Gastrocnemius medialis (tissue), 4 donors: ENCODE data around the gene SYCE3. TPM values are rescaled to one million over a fixed set of nuclear protein-coding genes. Genes with fewer than 3 reads are reported as not detected.

Experiments
- ATAC-seq, 2 donors: fragments of 150-250 bp; one replicate each; pipeline ENCODE4 v1.9.1; 2016
- DNase-seq, 2 donors: peaks; one replicate each; pipeline ENCODE4 v3.0.0-alpha.2; 2019
- H3K27ac ChIP-seq, 4 donors: fragments of 200-600 bp; sonication (generic); 1 replicate in 1 of 4; 2 replicates in 3 of 4; pipeline ENCODE4 v1.5.1; 2016 to 2018; ENCODE audit warnings: mild to moderate bottlenecking in 2 of 4, moderate library complexity in 1 of 4
- H3K27me3 ChIP-seq, 3 donors: fragments of 200-600 bp; sonication (generic) in 2 of 3; 1 replicate in 1 of 3; 2 replicates in 2 of 3; pipeline versions ENCODE4 v1.5.1 to v1.6.0; 2016 to 2019; ENCODE audit warnings: mild to moderate bottlenecking in 1 of 3, moderate library complexity in 1 of 3
- H3K36me3 ChIP-seq, 2 donors: fragments of 200-600 bp; sonication (generic) in 1 of 2; one replicate each; pipeline ENCODE4 v1.5.1; 2017 to 2018
- H3K4me1 ChIP-seq, 2 donors: fragments of 200-600 bp; sonication (generic) in 1 of 2; one replicate each; pipeline ENCODE4 v1.5.1; 2016 to 2017; ENCODE audit warnings: mild to moderate bottlenecking in 2 of 2
- H3K4me3 ChIP-seq, 4 donors: fragments of 200-600 bp; sonication (generic) in 3 of 4; 1 replicate in 1 of 4; 2 replicates in 3 of 4; pipeline ENCODE4 v1.5.1; 2016 to 2019; ENCODE audit warnings: mild to moderate bottlenecking in 2 of 4
- H3K9me3 ChIP-seq, 3 donors: fragments of 200-600 bp; sonication (generic) in 2 of 3; 1 replicate in 1 of 3; 2 replicates in 2 of 3; pipeline ENCODE4 v1.5.1; 2016 to 2019
- POLR2A ChIP-seq, 2 donors: fragments of 450-650 bp; IDR thresholded peaks; one replicate each; pipeline ENCODE4 v1.6.1; 2017; ENCODE audit warnings: antibody characterized with exemption in 2 of 2, mild to moderate bottlenecking in 2 of 2, moderate library complexity in 2 of 2
- in situ Hi-C, 4 donors: fragments of 200-750 bp; cut with MboI; loops; one replicate each; pipeline versions ENCODE4 v1.15.0 to v1.8.0; 2017; ENCODE audit warnings: low sequenced_read_pairs in 4 of 4
- intact Hi-C: fragments of 100-400 bp; cut with DNase I; formaldehyde crosslinking; loops from one replicate; pipeline ENCODE4 v1.15.1; 2023; ENCODE audit warnings: low total_unique reads
- total RNA-seq, 4 donors: library from RNA; depleted of rRNA; stranded (reverse); fragments of >200 nt; gene quantifications; one replicate each; pipeline versions ENCODE4 v1.1.0 to v1.2.3, GENCODE V29; 2016
- TF ChIP-seq, protein P1 (sequence below), 5 experiments: fragments of 450-650 bp in 3 of 5; fragments of 200-600 bp in 2 of 5; sonication (generic) in 2 of 5; IDR thresholded peaks in 4 of 5; conservative IDR thresholded peaks in 1 of 5; 1 replicate in 4 of 5; 2 replicates in 1 of 5; pipeline ENCODE4 v1.5.1; 2016 to 2019; ENCODE audit warnings: antibody characterized with exemption in 5 of 5, mild to moderate bottlenecking in 3 of 5, moderate library complexity in 3 of 5

Gene SYCE3
- total RNA-seq, 4 donors from 2014 or later: not detected

- TF ChIP-seq, protein P1, sequence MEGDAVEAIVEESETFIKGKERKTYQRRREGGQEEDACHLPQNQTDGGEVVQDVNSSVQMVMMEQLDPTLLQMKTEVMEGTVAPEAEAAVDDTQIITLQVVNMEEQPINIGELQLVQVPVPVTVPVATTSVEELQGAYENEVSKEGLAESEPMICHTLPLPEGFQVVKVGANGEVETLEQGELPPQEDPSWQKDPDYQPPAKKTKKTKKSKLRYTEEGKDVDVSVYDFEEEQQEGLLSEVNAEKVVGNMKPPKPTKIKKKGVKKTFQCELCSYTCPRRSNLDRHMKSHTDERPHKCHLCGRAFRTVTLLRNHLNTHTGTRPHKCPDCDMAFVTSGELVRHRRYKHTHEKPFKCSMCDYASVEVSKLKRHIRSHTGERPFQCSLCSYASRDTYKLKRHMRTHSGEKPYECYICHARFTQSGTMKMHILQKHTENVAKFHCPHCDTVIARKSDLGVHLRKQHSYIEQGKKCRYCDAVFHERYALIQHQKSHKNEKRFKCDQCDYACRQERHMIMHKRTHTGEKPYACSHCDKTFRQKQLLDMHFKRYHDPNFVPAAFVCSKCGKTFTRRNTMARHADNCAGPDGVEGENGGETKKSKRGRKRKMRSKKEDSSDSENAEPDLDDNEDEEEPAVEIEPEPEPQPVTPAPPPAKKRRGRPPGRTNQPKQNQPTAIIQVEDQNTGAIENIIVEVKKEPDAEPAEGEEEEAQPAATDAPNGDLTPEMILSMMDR (IDR thresholded peaks at IDR 0.05 in 4 of 5, conservative IDR thresholded peaks at IDR 0.05 in 1 of 5): no peak
- TF ChIP-seq POLR2A (IDR thresholded peaks at IDR 0.05): no peak
- Histone ChIP-seq H3K27me3 (no peaks in the 10 kb centered on the region), H3K27ac (no peak overlapping the region), H3K4me3 (no peak overlapping the region), H3K4me1 (peaks cover 10% of the 10 kb centered on the region in 2 donors), H3K9me3 (no peaks in the 10 kb centered on the region), H3K36me3 (peaks cover 0 to 18% of the 10 kb centered on the region in 2 donors)
- intact Hi-C loops (no loop called here), in situ Hi-C loops (no loop called here)
- DNase-seq (no peak), ATAC-seq (no peak)
Observed at GRCh38 chr22:50513175-50513574, 49.5 kb downstream of the SYCE3 start.

DNA sequence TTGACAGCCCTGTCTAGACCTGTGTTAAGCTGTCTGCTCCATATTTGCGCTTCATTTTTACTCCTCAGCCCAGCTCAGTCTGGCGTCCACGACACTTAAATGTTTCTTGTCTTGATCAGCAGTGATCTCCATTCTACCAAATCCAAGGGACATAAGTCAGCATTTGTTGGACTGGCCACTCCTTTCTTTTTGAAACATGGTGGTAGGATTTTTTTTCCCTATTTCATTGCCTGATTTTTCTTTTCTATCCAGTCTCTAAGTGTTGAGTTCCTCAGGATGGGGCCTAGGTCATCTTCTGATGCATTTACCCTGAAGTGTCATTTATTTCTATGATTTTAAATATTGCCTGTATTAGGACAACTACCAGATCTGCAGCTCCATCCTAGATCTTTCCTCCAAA is 53.8 kb downstream of the SYCE3 start:
- TF ChIP-seq POLR2A (IDR thresholded peaks at IDR 0.05): no peak
- TF ChIP-seq, protein P1 (IDR thresholded peaks at IDR 0.05 in 4 of 5, conservative IDR thresholded peaks at IDR 0.05 in 1 of 5): no peak
- Histone ChIP-seq H3K27me3 (no peaks in the 10 kb centered on the region), H3K27ac (peak overlapping the region; percentile 83 to 94 (median 87))

GRCh38 chr22:50507991-50508884 is 54.5 kb downstream of the SYCE3 start, which contains the start of gene NCAPH2:
NCAPH2 (plus strand) TSS chr22:50508224; CDS start chr22:50508338, 114 bp downstream.
- intact Hi-C loops (loop anchor here (1.0 to 10.0 kb wide), 5 partner anchors 17 to 653 kb away; partner anchors contain the start of genes CHKB, SBF1, SCO2 and ZBED4), in situ Hi-C loops (no loop called here)
- peak; percentile 59 to 62 for TF ChIP-seq POLR2A (IDR thresholded peaks at IDR 0.05)
- TF ChIP-seq, protein P1 (IDR thresholded peaks at IDR 0.05 in 4 of 5, conservative IDR thresholded peaks at IDR 0.05 in 1 of 5): no peak
- H3K9me3 ChIP-seq: no peaks in the 10 kb centered on the region
- ATAC-seq (peak; percentile 87 to 89), DNase-seq (peak; percentile 89 to 93)
- no peaks in the 10 kb centered on the region for H3K27me3 ChIP-seq
- peak within 1 kb of the TSS; percentile 87 to 99 (median 96) for H3K4me3 ChIP-seq
- peak within 1 kb of the TSS; percentile 85 to 97 (median 94) for H3K27ac ChIP-seq
- H3K4me1 ChIP-seq: peaks cover 15 to 22% of the 10 kb centered on the region in 2 donors
- H3K36me3 ChIP-seq: peaks cover 0 to 21% of the 10 kb centered on the region in 2 donors

More for the DNA sequence above, 53.8 kb downstream of the SYCE3 start:
- in situ Hi-C loops: no loop called here
- intact Hi-C loops: loop anchor here (1.0 to 10.0 kb wide), 4 partner anchors 16 to 654 kb away; partner anchors contain the start of genes CHKB, SCO2 and ZBED4
- Histone ChIP-seq H3K9me3 (no peaks in the 10 kb centered on the region), H3K36me3 (peaks cover 0 to 18% of the 10 kb centered on the region in 2 donors), H3K4me1 (peaks cover 15 to 22% of the 10 kb centered on the region in 2 donors), H3K4me3 (peak overlapping the region; percentile 63 to 95 (median 80))
- ATAC-seq (no peak), DNase-seq (no peak)

DNA sequence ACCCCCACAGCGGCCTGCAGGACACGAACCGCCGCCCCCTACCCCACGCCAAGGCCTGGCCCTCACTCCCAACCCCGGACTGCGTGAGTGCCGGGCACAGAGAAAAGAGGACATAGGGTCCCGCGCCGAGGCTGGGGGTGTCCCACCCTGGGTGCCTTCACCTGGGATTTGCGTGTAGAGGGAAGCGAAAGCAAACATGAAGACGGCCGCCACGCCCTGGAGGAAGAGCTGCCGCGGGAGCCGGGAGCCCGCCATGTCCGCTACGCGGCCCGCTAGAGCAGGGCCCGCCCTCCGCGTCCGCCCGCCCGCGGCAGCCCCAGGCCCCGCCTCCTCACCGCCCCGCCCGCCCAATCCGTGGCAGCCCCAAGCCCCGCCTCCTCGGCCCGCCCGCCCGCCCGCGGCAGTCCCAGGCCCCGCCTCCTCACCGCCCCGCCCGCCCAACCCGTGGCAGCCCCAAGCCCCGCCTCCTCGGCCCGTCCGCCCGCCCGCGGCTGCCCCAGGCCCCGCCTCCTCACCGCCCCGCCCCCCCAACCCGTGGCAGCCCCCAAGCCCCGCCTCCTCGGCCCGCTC is 55.2 kb downstream of the SYCE3 start, which contains the start of gene LMF2:
LMF2 (minus strand) TSS at position 282 of the 570 bp plus-strand sequence; CDS start at position 255, 27 bp downstream.
- peak within 1 kb of the TSS; percentile 85 to 97 (median 94) for H3K27ac ChIP-seq
- intact Hi-C loops: loop anchor here (1.0 to 10.0 kb wide), 2 partner anchors 32 to 653 kb away; partner anchors contain the start of genes SBF1 and ZBED4
- ATAC-seq (peak; percentile 67 to 78), DNase-seq (peak; percentile 78 to 88)
- H3K36me3 ChIP-seq: peaks cover 0 to 29% of the 10 kb centered on the region in 2 donors
- H3K4me3 ChIP-seq: peak within 1 kb of the TSS; percentile 87 to 99 (median 96)
- H3K27me3 ChIP-seq: no peaks in the 10 kb centered on the region
- peaks cover 15 to 22% of the 10 kb centered on the region in 2 donors for H3K4me1 ChIP-seq
- in situ Hi-C loops: no loop called here
- H3K9me3 ChIP-seq: no peaks in the 10 kb centered on the region
- peak; percentile 27 to 53 for TF ChIP-seq POLR2A (IDR thresholded peaks at IDR 0.05)
- TF ChIP-seq, protein P1 (IDR thresholded peaks at IDR 0.05 in 4 of 5, conservative IDR thresholded peaks at IDR 0.05 in 1 of 5): peak in 1 of 5 experiments; percentile 23
